GM20431 (cell line): ENCODE measurements around the gene TMEM263.
"Not testable (repeated sequence)": the region's sequence is repeated elsewhere in the genome, so short reads cannot be mapped to it uniquely, and the experiment has no call there.

ENCODE experiments used
- in situ Hi-C: fragments of 300-500 bp; cut with MseI, MboI; formaldehyde crosslinking; loops from one replicate; pipeline ENCODE4 v1.15.0; 2020; ENCODE audit warnings: low sequenced_read_pairs; ENCODE audit not compliant: unreplicated experiment

Gene TMEM263

GRCh38 chr12:106955377-106956047, at the start of gene TMEM263:
Gene TMEM263, plus strand, starts transcription at chr12:106955907. Its CDS starts 11,210 bp downstream, at chr12:106967117.
- in situ Hi-C loops, result no loop called here

GRCh38 chr12:106906715-106907114, 49.0 kb upstream of the TMEM263 start:
- in situ Hi-C loops, result no loop called here

GRCh38 chr12:106907411-106907810, 48.3 kb upstream of the TMEM263 start:
- in situ Hi-C loops, result no loop called here

GRCh38 chr12:106907846-106908245, 47.9 kb upstream of the TMEM263 start:
- in situ Hi-C loops, result no loop called here

- in situ Hi-C loops, result no loop called here
Measured at GRCh38 chr12:106908561-106908960, 47.1 kb upstream of the TMEM263 start.

- in situ Hi-C loops, result loop anchor here (10.0 kb wide), 1 partner anchor 525 kb away; no protein-coding TSS in a partner anchor
Measured at GRCh38 chr12:106910202-106910601, 45.5 kb upstream of the TMEM263 start.

- in situ Hi-C loops, result loop anchor here (10.0 kb wide), 1 partner anchor 527 kb away; no protein-coding TSS in a partner anchor
Measured at GRCh38 chr12:106911581-106911980, 44.1 kb upstream of the TMEM263 start.

- in situ Hi-C loops, result loop anchor here (10.0 kb wide), 1 partner anchor 529 kb away; no protein-coding TSS in a partner anchor
Measured at GRCh38 chr12:106913456-106913855, 42.3 kb upstream of the TMEM263 start.

GRCh38 chr12:106914796-106915634, 40.7 kb upstream of the TMEM263 start:
- in situ Hi-C loops, result loop anchor here (10.0 kb wide), 1 partner anchor 530 kb away; no protein-coding TSS in a partner anchor

- in situ Hi-C loops, result loop anchor here (10.0 kb wide), 1 partner anchor 531 kb away; no protein-coding TSS in a partner anchor
Measured at GRCh38 chr12:106915635-106916026, 40.1 kb upstream of the TMEM263 start.

GRCh38 chr12:106917503-106917902, 38.2 kb upstream of the TMEM263 start:
- in situ Hi-C loops, result loop anchor here (10.0 kb wide), 1 partner anchor 533 kb away; no protein-coding TSS in a partner anchor

GRCh38 chr12:106918746-106919145, 37.0 kb upstream of the TMEM263 start:
- in situ Hi-C loops, result loop anchor here (10.0 kb wide), 1 partner anchor 534 kb away; no protein-coding TSS in a partner anchor

- in situ Hi-C loops, result loop anchor here (10.0 kb wide), 1 partner anchor 535 kb away; no protein-coding TSS in a partner anchor
Measured at GRCh38 chr12:106919910-106920544, 35.7 kb upstream of the TMEM263 start.

- in situ Hi-C loops, result not testable (repeated sequence)
Measured at GRCh38 chr12:106921976-106922375, 33.7 kb upstream of the TMEM263 start.

- in situ Hi-C loops, result not testable (repeated sequence)
Measured at GRCh38 chr12:106923594-106923993, 32.1 kb upstream of the TMEM263 start.

- in situ Hi-C loops, result no loop called here
Measured at GRCh38 chr12:106924268-106924861, 31.3 kb upstream of the TMEM263 start.

GRCh38 chr12:106926657-106927056, 29.1 kb upstream of the TMEM263 start:
- in situ Hi-C loops, result no loop called here

GRCh38 chr12:106934277-106934676, 21.4 kb upstream of the TMEM263 start:
- in situ Hi-C loops, result no loop called here

GRCh38 chr12:106941481-106942156, 14.1 kb upstream of the TMEM263 start:
- in situ Hi-C loops, result no loop called here
